A673 (cell line): Measurements from ENCODE around the gene SEPHS2.

Source experiments
- CTCF ChIP-seq: fragments of 300-800, 200-600 bp; sonication (generic); conservative IDR thresholded peaks from 2 replicates; pipeline ENCODE4 v1.5.1; 2017; ENCODE audit warnings: low read depth, mild to moderate bottlenecking, antibody characterized with exemption, low read length, moderate library complexity, mixed read lengths
- EZH2 ChIP-seq: fragments of 200-600 bp; sonication (generic); IDR thresholded peaks from 2 replicates; pipeline ENCODE4 v1.6.1; 2017; ENCODE audit warnings: borderline replicate concordance, low read depth, mild to moderate bottlenecking, mixed read lengths, antibody characterized with exemption, low read length; ENCODE audit not compliant: poor library complexity, severe bottlenecking

GRCh38 chr16:30417529-30418349 lies 27.9 kb downstream of the SEPHS2 start:
- no peak; the same call in 1 of the 2 replicates for TF ChIP-seq CTCF
- TF ChIP-seq EZH2: no peak
